Activated naive CD4-positive, alpha-beta T cell treated with anti-CD3 and anti-CD28 coated beads for 36 hours (primary cell): ENCODE data around the gene TPR. TPM values are rescaled to one million over a fixed set of nuclear protein-coding genes. Genes with fewer than 3 reads are reported as not detected.

ENCODE experiments used
- CTCF ChIA-PET: fragments of 350-600 bp; sonication (Branson Sonifier 250); formaldehyde crosslinking; loops from one replicate; lab custom pipeline; 2021; ENCODE audit warnings: antibody characterized with exemption; lab: Charles Lee
- DNase-seq: peaks from one replicate; pipeline ENCODE4 v3.0.0-alpha.2; 2020
- H3K27ac Mint-ChIP-seq: one replicate; pipeline ENCODE4 v1.8.0; 2021; ENCODE audit warnings: mild to moderate bottlenecking, mixed read lengths
- H3K27me3 Mint-ChIP-seq: one replicate; pipeline ENCODE4 v1.8.0; 2021; ENCODE audit warnings: low read depth, mixed read lengths
- H3K36me3 Mint-ChIP-seq: one replicate; pipeline ENCODE4 v1.8.0; 2021; ENCODE audit warnings: low read depth, mixed read lengths
- H3K4me1 Mint-ChIP-seq: one replicate; pipeline ENCODE4 v1.8.0; 2021; ENCODE audit warnings: low read depth, mixed read lengths
- H3K4me3 Mint-ChIP-seq: one replicate; pipeline ENCODE4 v1.8.0; 2021; ENCODE audit warnings: mild to moderate bottlenecking, moderate library complexity, mixed read lengths
- H3K9me3 Mint-ChIP-seq: one replicate; pipeline ENCODE4 v1.8.0; 2021; ENCODE audit warnings: mixed read lengths
- intact Hi-C: fragments of 100-400 bp; cut with micrococcal nuclease; formaldehyde crosslinking; loops from one replicate; pipeline ENCODE4 v1.15.1; 2023
- total RNA-seq, 2 experiments: library from RNA; stranded (reverse); gene quantifications; one replicate each; pipeline ENCODE4 v1.2.3, GENCODE V29; 2021

The TPR gene
- total RNA-seq, 2 experiments from 2014 or later, result 217 to 226 TPM

DNA sequence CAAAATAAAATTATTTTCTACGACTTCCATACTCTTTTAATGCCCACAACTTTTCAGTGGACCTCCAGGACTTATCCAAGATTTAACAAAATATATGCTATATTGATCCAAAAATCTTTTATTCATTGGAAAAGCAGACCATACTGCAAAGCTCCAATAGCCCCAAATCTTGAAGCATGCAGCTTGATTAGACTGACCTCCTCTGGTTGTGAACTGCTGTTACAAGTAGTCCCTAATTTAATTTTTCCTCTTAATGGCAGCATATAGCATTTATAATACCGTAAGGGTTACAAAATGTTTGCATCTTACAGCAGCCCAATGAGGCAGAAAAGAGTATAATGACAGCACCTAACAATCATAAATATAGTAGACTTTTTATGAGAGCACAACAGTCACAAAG is 49.8 kb downstream of the TPR start:
- DNase-seq, result no peak
- CTCF ChIA-PET, result interaction anchor here (0.6 to 3.0 kb wide), 18 partner anchors 10 to 645 kb away, joined by 3 to 31 read pairs (median 4); partner anchors contain the start of genes ODR4 and TPR

DNA sequence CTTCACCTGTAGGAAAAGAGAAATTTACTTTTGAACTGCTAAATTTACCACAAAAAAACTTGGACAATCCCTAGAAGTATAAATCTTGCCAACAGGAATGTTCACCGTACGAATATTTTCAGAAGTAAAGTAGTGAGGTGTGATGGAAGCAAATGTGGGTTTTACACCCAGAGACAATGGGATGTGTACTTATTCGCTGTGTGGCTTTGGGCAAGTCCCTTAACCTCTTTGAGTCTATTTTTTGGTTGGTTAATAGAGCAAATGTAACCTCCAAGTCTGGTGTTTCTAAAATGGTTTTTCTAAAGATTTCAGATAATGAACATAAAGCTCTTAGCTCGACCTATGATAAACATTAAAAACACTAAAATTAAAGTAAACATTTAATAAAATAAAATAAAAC is 51.2 kb downstream of the TPR start:
- no peaks in the 10 kb centered on the region for H3K9me3 Mint-ChIP-seq
- CTCF ChIA-PET, result interaction anchor here (1.0 to 3.0 kb wide), 4 partner anchors 13 to 49 kb away, joined by 3 to 31 read pairs (median 8); no protein-coding TSS in a partner anchor
- H3K4me1 Mint-ChIP-seq, result peaks cover 38% of the 10 kb centered on the region
- DNase-seq, result no peak
- H3K27ac Mint-ChIP-seq, result peak overlapping the region; percentile 89
- no peaks in the 10 kb centered on the region for H3K27me3 Mint-ChIP-seq
- H3K36me3 Mint-ChIP-seq, result peaks cover 53% of the 10 kb centered on the region
- intact Hi-C loops, result loop anchor here (2.0 to 10.0 kb wide), 2 partner anchors 511 to 599 kb away; no protein-coding TSS in a partner anchor
- peak overlapping the region; percentile 66 for H3K4me3 Mint-ChIP-seq

More for the DNA sequence above, 49.8 kb downstream of the TPR start:
- intact Hi-C loops, result loop anchor here (1.0 to 10.0 kb wide), 5 partner anchors 20 to 600 kb away; no protein-coding TSS in a partner anchor
- Mint-ChIP-seq H3K4me1 (peaks cover 39% of the 10 kb centered on the region), H3K36me3 (peaks cover 50% of the 10 kb centered on the region), H3K27me3 (no peaks in the 10 kb centered on the region), H3K27ac (no peak overlapping the region), H3K4me3 (no peak overlapping the region), H3K9me3 (no peaks in the 10 kb centered on the region)

DNA sequence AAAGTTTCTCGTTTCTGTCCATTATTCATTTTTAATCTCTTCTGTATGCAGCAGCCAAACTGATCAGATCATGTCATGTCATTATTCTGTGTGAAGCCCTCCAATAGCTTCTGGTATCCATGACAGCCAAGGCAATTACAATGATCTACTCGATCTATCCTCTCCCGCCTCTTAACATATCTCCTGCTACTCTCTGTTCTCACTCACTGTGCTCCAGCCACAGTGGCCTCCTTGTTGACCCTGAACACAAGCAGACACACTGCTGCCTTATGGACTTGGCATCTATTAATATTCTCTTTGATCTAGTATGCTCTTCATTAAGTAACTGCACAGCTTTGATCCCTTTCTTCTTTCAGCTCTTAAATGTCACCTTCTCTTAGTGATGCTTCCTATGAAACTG is 59.5 kb downstream of the TPR start:
- no peaks in the 10 kb centered on the region for H3K9me3 Mint-ChIP-seq
- no peak for DNase-seq
- CTCF ChIA-PET, result interaction anchor here (1.0 to 3.0 kb wide), 4 partner anchors 10 to 60 kb away, joined by 3 to 14 read pairs (median 10); partner anchors contain the start of genes ODR4 and TPR
- H3K36me3 Mint-ChIP-seq, result peaks cover 60% of the 10 kb centered on the region
- H3K27ac Mint-ChIP-seq, result peak overlapping the region; percentile 47
- no peak overlapping the region for H3K4me3 Mint-ChIP-seq
- peaks cover 24% of the 10 kb centered on the region for H3K4me1 Mint-ChIP-seq
- H3K27me3 Mint-ChIP-seq, result no peaks in the 10 kb centered on the region
- intact Hi-C loops, result no loop called here

DNA sequence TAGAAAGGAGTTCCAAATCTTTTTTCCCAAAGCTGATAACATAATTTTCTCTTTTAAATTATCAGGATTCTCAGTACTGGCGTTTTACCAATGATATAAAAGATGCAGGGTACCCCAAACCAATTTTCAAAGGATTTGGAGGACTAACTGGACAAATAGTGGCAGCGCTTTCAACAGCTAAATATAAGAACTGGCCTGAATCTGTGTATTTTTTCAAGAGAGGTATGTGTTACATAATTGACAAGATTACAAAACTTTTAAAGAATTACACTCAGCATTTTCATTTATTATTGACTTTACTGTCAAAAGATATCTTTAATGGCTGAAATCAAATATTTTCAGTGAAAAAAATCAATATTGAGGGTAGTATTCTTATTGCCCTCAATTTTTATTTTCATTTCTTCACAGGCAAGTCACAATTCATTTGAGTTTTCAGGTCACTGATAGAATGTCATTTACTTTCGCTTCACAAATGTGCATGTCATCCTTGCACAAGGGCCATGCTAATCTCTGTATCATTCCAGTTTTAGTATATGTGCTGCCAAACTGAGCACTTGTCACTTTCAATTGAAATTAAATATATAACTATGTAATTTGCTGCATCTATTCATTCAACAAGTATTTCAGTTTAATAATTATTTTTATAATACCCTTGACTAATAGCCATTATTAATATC is 63.5 kb downstream of the TPR start:
- Mint-ChIP-seq H3K9me3 (no peaks in the 10 kb centered on the region), H3K27ac (peak overlapping the region; percentile 51), H3K4me1 (peaks cover 20% of the 10 kb centered on the region), H3K36me3 (peaks cover 42% of the 10 kb centered on the region), H3K27me3 (no peaks in the 10 kb centered on the region), H3K4me3 (no peak overlapping the region)
- CTCF ChIA-PET, result interaction anchor here (1.0 to 1.4 kb wide), 3 partner anchors 10 to 14 kb away, joined by 3 to 5 read pairs (median 3); no protein-coding TSS in a partner anchor
- no peak for DNase-seq
- intact Hi-C loops, result no loop called here

DNA sequence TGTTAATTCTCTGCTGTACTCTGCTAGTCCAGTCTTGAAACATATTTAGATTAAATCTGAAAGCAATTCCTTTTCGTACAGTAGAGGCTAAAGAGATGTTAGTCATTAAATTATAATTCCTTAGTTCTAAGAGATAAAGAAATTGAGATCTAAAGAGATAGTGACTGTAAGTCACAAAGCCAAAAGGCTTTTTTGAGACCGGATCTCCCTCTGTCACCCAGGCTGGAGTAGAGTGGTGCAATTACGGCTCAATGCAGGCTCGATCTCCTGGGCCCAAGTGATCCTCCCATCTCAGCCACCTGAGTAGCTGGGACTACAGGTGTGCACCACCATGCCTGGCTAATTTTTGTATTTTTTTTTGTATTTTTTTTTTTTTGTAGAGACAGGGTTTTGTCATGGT is 64.7 kb downstream of the TPR start:
- CTCF ChIA-PET, result interaction anchor here (1.0 to 1.4 kb wide), 3 partner anchors 9 to 15 kb away, joined by 3 to 5 read pairs (median 3); no protein-coding TSS in a partner anchor
- DNase-seq, result no peak
- intact Hi-C loops, result no loop called here
- Mint-ChIP-seq H3K9me3 (no peaks in the 10 kb centered on the region), H3K4me1 (peaks cover 32% of the 10 kb centered on the region), H3K4me3 (no peak overlapping the region), H3K27me3 (no peaks in the 10 kb centered on the region), H3K36me3 (peaks cover 43% of the 10 kb centered on the region), H3K27ac (no peak overlapping the region)

GRCh38 chr1:186308264-186309060 is 66.6 kb downstream of the TPR start:
- Mint-ChIP-seq H3K4me3 (no peak overlapping the region), H3K4me1 (peaks cover 49% of the 10 kb centered on the region), H3K27ac (no peak overlapping the region), H3K9me3 (no peaks in the 10 kb centered on the region), H3K36me3 (peaks cover 37% of the 10 kb centered on the region), H3K27me3 (no peaks in the 10 kb centered on the region)
- intact Hi-C loops, result loop anchor here (1.0 to 10.0 kb wide), 4 partner anchors 13 to 1554 kb away; partner anchors contain the start of genes EDEM3, SWT1 and TRMT1L
- CTCF ChIA-PET, result interaction anchor here (0.9 to 2.2 kb wide), 7 partner anchors 9 to 66 kb away, joined by 4 to 13 read pairs (median 5); partner anchors contain the start of gene TPR
- DNase-seq, result peak; percentile 46

DNA sequence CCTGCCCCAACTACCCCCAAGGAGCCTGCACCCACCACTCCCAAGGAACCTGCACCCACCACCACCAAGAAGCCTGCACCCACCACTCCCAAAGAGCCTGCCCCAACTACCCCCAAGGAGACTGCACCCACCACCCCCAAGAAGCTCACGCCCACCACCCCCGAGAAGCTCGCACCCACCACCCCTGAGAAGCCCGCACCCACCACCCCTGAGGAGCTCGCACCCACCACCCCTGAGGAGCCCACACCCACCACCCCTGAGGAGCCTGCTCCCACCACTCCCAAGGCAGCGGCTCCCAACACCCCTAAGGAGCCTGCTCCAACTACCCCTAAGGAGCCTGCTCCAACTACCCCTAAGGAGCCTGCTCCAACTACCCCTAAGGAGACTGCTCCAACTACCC is 67.6 kb downstream of the TPR start:
- peaks cover 54% of the 10 kb centered on the region for H3K4me1 Mint-ChIP-seq
- peaks cover 40% of the 10 kb centered on the region for H3K36me3 Mint-ChIP-seq
- H3K4me3 Mint-ChIP-seq, result no peak overlapping the region
- H3K27ac Mint-ChIP-seq, result peak overlapping the region; percentile 17
- H3K9me3 Mint-ChIP-seq, result no peaks in the 10 kb centered on the region
- no peak for DNase-seq
- CTCF ChIA-PET, result interaction anchor here (1.0 to 2.2 kb wide), 4 partner anchors 10 to 67 kb away, joined by 4 to 13 read pairs (median 8); partner anchors contain the start of gene TPR
- intact Hi-C loops, result loop anchor here (5.0 to 10.0 kb wide), 3 partner anchors 300 to 1553 kb away; partner anchors contain the start of genes EDEM3, SWT1 and TRMT1L
- no peaks in the 10 kb centered on the region for H3K27me3 Mint-ChIP-seq

- Mint-ChIP-seq H3K4me1 (peaks cover 63% of the 10 kb centered on the region), H3K36me3 (peaks cover 46% of the 10 kb centered on the region), H3K27me3 (no peaks in the 10 kb centered on the region), H3K4me3 (peak overlapping the region; percentile 5), H3K9me3 (no peaks in the 10 kb centered on the region), H3K27ac (peak overlapping the region; percentile 95)
- DNase-seq, result peak; percentile 32
- CTCF ChIA-PET, result interaction anchor here (0.5 to 6.0 kb wide), 4 partner anchors 11 to 91 kb away, joined by 3 to 81 read pairs (median 10); no protein-coding TSS in a partner anchor
- intact Hi-C loops, result loop anchor here (5.0 to 10.0 kb wide), 3 partner anchors 299 to 1552 kb away; partner anchors contain the start of genes EDEM3, SWT1 and TRMT1L
Observed at GRCh38 chr1:186306533-186306932, 68.5 kb downstream of the TPR start.

- CTCF ChIA-PET, result interaction anchor here (0.7 to 7.0 kb wide), 12 partner anchors 10 to 90 kb away, joined by 3 to 81 read pairs (median 6); partner anchors contain the start of genes PRG4 and TPR
- Mint-ChIP-seq H3K27me3 (no peaks in the 10 kb centered on the region), H3K27ac (peak overlapping the region; percentile 95), H3K36me3 (peaks cover 44% of the 10 kb centered on the region), H3K9me3 (no peaks in the 10 kb centered on the region), H3K4me1 (peaks cover 63% of the 10 kb centered on the region), H3K4me3 (no peak overlapping the region)
- intact Hi-C loops, result loop anchor here (1.0 to 10.0 kb wide), 7 partner anchors 20 to 1550 kb away; partner anchors contain the start of genes EDEM3, ODR4, SWT1 and TPR
- DNase-seq, result peak; percentile 45
Observed at GRCh38 chr1:186304982-186305949, 69.8 kb downstream of the TPR start.

DNA sequence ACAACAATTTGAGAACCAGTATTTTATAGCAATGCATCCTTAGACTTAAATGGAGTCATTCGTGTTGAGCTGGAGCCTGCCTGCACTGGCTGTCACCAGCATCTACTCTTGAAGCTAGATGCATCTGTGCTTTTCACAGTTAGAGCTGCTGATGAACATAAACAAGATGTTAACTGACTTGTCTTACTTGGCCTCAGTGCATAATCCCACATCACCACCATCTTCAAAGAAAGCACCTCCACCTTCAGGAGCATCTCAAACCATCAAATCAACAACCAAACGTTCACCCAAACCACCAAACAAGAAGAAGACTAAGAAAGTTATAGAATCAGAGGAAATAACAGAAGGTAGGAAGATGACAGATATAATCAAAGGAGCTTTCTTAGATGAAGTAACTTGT is 71.1 kb downstream of the TPR start:
- intact Hi-C loops, result loop anchor here (5.0 to 10.0 kb wide), 2 partner anchors 313 to 1549 kb away; partner anchors contain the start of gene EDEM3
- Mint-ChIP-seq H3K4me3 (peak overlapping the region; percentile 5), H3K9me3 (no peaks in the 10 kb centered on the region), H3K4me1 (peaks cover 72% of the 10 kb centered on the region), H3K27me3 (no peaks in the 10 kb centered on the region), H3K27ac (peak overlapping the region; percentile 95), H3K36me3 (peaks cover 48% of the 10 kb centered on the region)
- CTCF ChIA-PET, result interaction anchor here (0.6 to 7.0 kb wide), 9 partner anchors 8 to 762 kb away, joined by 3 to 81 read pairs (median 8); partner anchors contain the start of genes ODR4, PRG4 and TPR
- DNase-seq, result no peak
